Measurements from ENCODE around the gene SLC6A13. TPM values are rescaled to one million over a fixed set of nuclear protein-coding genes. Genes with fewer than 3 reads are reported as not detected.

SLC6A13 gene
- polyA plus RNA-seq, 2 of the 4 experiments (the other 2 are of a cell fraction): 0.43 to 0.49 TPM

DNA sequence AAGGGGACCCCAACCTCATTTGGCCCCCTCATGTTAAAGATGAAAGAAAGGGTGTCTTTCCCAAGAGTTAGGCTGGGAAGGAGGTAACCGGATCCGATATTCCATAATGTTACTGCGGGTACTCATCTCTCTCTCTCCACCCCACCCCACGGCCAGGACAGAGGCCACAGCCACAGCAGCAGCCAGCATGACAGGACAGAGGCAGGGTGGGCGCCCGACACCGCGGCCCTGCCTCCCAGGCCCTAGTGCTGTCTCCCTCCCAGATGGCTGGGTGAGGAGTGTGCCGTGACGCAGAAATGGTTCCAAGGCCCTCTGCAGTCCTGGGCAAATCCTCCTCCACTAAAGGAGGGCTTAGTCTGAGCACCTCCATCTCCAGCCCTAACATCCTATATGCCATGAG, 54.8 kb downstream of the SLC6A13 start:
- CTCF ChIA-PET: no interaction called here
- DNase-seq (ENCODE audit: low read depth in 1 of 2, low spot score in 1 of 2) (no peak), ATAC-seq (no peak), FAIRE-seq (no peak)
- TF ChIP-seq CEBPB (IDR thresholded peaks at IDR 0.05) (no peak), JUNB (IDR thresholded peaks at IDR 0.05) (no peak), HDAC2 (IDR thresholded peaks at IDR 0.05) (no peak), ZC3H11A (IDR thresholded peaks at IDR 0.05) (no peak), BHLHE40 (IDR thresholded peaks at IDR 0.05; ENCODE audit: low read depth, low read length) (no peak), ZNF302 (CRISPR knock-in tag; IDR thresholded peaks at IDR 0.05) (no peak), HOXB13 (CRISPR knock-in tag; IDR thresholded peaks at IDR 0.05; ENCODE audit: low read depth) (no peak), CHD2 (IDR thresholded peaks at IDR 0.05; ENCODE audit: low read length, partially characterized antibody) (no peak), POLR2A (IDR thresholded peaks at IDR 0.05; ENCODE audit: low read length) (no peak), FOSB (CRISPR knock-in tag; IDR thresholded peaks at IDR 0.05) (no peak), PHF8 (IDR thresholded peaks at IDR 0.05; ENCODE audit: borderline replicate concordance, low read depth) (no peak)
- peaks cover 6% of the 10 kb centered on the region; the same call in 2 of the 3 replicates for H3K4me1 ChIP-seq
- POLR2A ChIA-PET: no interaction called here
- H3K4me3 ChIP-seq: no peak overlapping the region
- H3K4me2 ChIP-seq: no peak overlapping the region
- WGBS (ENCODE audit: missing lambda C conversion rate): 61% methylated on average over 10 of the region's 10 CpGs
- H3K27ac ChIP-seq: no peak overlapping the region
- no peaks in the 10 kb centered on the region for H3K9me3 ChIP-seq

GRCh38 chr12:206746-207440, 55.7 kb downstream of the SLC6A13 start:
- POLR2A ChIA-PET: no interaction called here

GRCh38 chr12:205026-205425, 57.6 kb downstream of the SLC6A13 start:
- DNase-seq (ENCODE audit: low read depth in 1 of 2, low spot score in 1 of 2) (no peak), ATAC-seq (no peak), FAIRE-seq (no peak)
- peaks cover 3% of the 10 kb centered on the region; the same call in 1 of the 3 replicates for H3K4me1 ChIP-seq
- CTCF ChIA-PET: no interaction called here
- POLR2A ChIA-PET: no interaction called here
- H3K27ac ChIP-seq: no peak overlapping the region
- no peak for TF ChIP-seq NR3C1 (IDR thresholded peaks at IDR 0.05)
- no peak for TF ChIP-seq CBX8 (IDR thresholded peaks at IDR 0.05)
- no peak for TF ChIP-seq RCOR1 (IDR thresholded peaks at IDR 0.05; ENCODE audit: low read depth, low read length)
- no peak for TF ChIP-seq CBX2 (IDR thresholded peaks at IDR 0.05; ENCODE audit: borderline replicate concordance, low read depth)
- TF ChIP-seq MAZ (IDR thresholded peaks at IDR 0.05; ENCODE audit: borderline replicate concordance, low read depth, low read length): no peak
- TF ChIP-seq NPAS2 (CRISPR knock-in tag; IDR thresholded peaks at IDR 0.05; ENCODE audit: borderline replicate concordance): no peak
- TF ChIP-seq, protein P1, sequence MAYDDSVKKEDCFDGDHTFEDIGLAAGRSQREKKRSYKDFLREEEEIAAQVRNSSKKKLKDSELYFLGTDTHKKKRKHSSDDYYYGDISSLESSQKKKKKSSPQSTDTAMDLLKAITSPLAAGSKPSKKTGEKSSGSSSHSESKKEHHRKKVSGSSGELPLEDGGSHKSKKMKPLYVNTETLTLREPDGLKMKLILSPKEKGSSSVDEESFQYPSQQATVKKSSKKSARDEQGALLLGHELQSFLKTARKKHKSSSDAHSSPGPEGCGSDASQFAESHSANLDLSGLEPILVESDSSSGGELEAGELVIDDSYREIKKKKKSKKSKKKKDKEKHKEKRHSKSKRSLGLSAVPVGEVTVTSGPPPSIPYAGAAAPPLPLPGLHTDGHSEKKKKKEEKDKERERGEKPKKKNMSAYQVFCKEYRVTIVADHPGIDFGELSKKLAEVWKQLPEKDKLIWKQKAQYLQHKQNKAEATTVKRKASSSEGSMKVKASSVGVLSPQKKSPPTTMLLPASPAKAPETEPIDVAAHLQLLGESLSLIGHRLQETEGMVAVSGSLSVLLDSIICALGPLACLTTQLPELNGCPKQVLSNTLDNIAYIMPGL (CRISPR knock-in tag; IDR thresholded peaks at IDR 0.05; ENCODE audit: borderline replicate concordance): no peak
- TF ChIP-seq E2F6 (IDR thresholded peaks at IDR 0.05; ENCODE audit: borderline replicate concordance, low read depth): no peak
- TF ChIP-seq CEBPB (IDR thresholded peaks at IDR 0.05): no peak
- TF ChIP-seq, protein P2, sequence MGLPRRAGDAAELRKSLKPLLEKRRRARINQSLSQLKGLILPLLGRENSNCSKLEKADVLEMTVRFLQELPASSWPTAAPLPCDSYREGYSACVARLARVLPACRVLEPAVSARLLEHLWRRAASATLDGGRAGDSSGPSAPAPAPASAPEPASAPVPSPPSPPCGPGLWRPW (IDR thresholded peaks at IDR 0.05): no peak
- TF ChIP-seq KDM5A (IDR thresholded peaks at IDR 0.05): no peak
- no peak for TF ChIP-seq ATOH8 (CRISPR knock-in tag; IDR thresholded peaks at IDR 0.05; ENCODE audit: low read depth)
- TF ChIP-seq JUN (IDR thresholded peaks at IDR 0.05): no peak
- H3K4me3 ChIP-seq: no peak overlapping the region
- H3K9me3 ChIP-seq: no peaks in the 10 kb centered on the region
- no peak overlapping the region for H3K4me2 ChIP-seq
- 63% methylated on average over 4 of the region's 4 CpGs for WGBS (ENCODE audit: missing lambda C conversion rate)

More at GRCh38 chr12:206746-207440, 55.7 kb downstream of the SLC6A13 start:
- Histone ChIP-seq H3K4me2 (no peak overlapping the region), H3K4me1 (0 out of 3 replicates have a peak, but pooled peaks cover 3% of the 10 kb centered on the region), H3K27ac (no peak overlapping the region), H3K9me3 (no peaks in the 10 kb centered on the region), H3K4me3 (no peak overlapping the region)
- CTCF ChIA-PET: no interaction called here
- ATAC-seq: no peak
- DNase-seq (ENCODE audit: low read depth in 1 of 2, low spot score in 1 of 2): no peak
- 69% methylated on average over 21 of the region's 21 CpGs for WGBS (ENCODE audit: missing lambda C conversion rate)
- TF ChIP-seq EHMT2 (IDR thresholded peaks at IDR 0.05; ENCODE audit: low read depth) (no peak), FOSL2 (IDR thresholded peaks at IDR 0.05) (no peak), FOSL2 (CRISPR knock-in tag; IDR thresholded peaks at IDR 0.05) (no peak), RARB (CRISPR knock-in tag; IDR thresholded peaks at IDR 0.05) (no peak)
- no peak for FAIRE-seq
